DOHH2 (cell line): ENCODE results near the gene LRRC74B.
A peak's percentile ranks its signal among the peaks of the same experiment; 100 is the strongest.

Experiments used
- H3F3A ChIP-seq: fragments of 200-600 bp; sonication (generic), shearing (Covaris generic); 2 replicates; pipeline ENCODE4 v1.6.0; 2016; ENCODE audit warnings: antibody characterized with exemption, mild to moderate bottlenecking; ENCODE audit not compliant: control insufficient read depth, insufficient read depth
- H3K27ac ChIP-seq: fragments of 200-600 bp; sonication (generic); 2 replicates; pipeline ENCODE4 v1.5.1; 2014; ENCODE audit warnings: low read depth, mild to moderate bottlenecking, low read length, moderate library complexity
- H3K27me3 ChIP-seq: fragments of 200-600 bp; sonication (generic); 2 replicates; pipeline ENCODE4 v1.6.1; 2014; ENCODE audit warnings: mild to moderate bottlenecking, low read length, mixed read lengths; ENCODE audit not compliant: control insufficient read depth
- H3K36me3 ChIP-seq: fragments of 200-600 bp; sonication (generic); 2 replicates; pipeline ENCODE4 v1.6.1; 2014; ENCODE audit warnings: mild to moderate bottlenecking, low read length, moderate library complexity, mixed read lengths; ENCODE audit not compliant: control insufficient read depth
- H3K4me1 ChIP-seq: fragments of 200-600 bp; sonication (generic); 2 replicates; pipeline ENCODE4 v1.6.1; 2014; ENCODE audit warnings: mild to moderate bottlenecking, low read length, mixed read lengths; ENCODE audit not compliant: control insufficient read depth
- H3K4me2 ChIP-seq: fragments of 200-600 bp; sonication (generic); 2 replicates; pipeline ENCODE4 v1.6.0; 2014; ENCODE audit warnings: mild to moderate bottlenecking, low read length, moderate library complexity
- H3K4me3 ChIP-seq: fragments of 200-600 bp; sonication (generic); 2 replicates; pipeline ENCODE4 v1.5.1; 2014; ENCODE audit warnings: mild to moderate bottlenecking, low read length, mixed read lengths
- H3K79me2 ChIP-seq: fragments of 200-600 bp; sonication (generic); 2 replicates; pipeline ENCODE4 v1.6.1; 2014; ENCODE audit warnings: mild to moderate bottlenecking, low read length, mixed read lengths; ENCODE audit not compliant: control insufficient read depth
- H3K9me2 ChIP-seq: fragments of 200-600 bp; sonication (generic); replicated peaks from 2 replicates; pipeline ENCODE4 v1.6.1; 2014; ENCODE audit warnings: mild to moderate bottlenecking, low read length, mixed read lengths; ENCODE audit not compliant: control insufficient read depth
- H3K9me3 ChIP-seq: fragments of 200-600 bp; sonication (generic); 2 replicates; pipeline ENCODE4 v1.6.1; 2014; ENCODE audit warnings: antibody characterized with exemption, low read length, mixed read lengths; ENCODE audit not compliant: control insufficient read depth, insufficient read depth
- H4K20me1 ChIP-seq: fragments of 200-600 bp; sonication (generic); 2 replicates; pipeline ENCODE4 v1.6.0; 2014; ENCODE audit warnings: low read depth, mild to moderate bottlenecking, antibody characterized with exemption, low read length, moderate library complexity; ENCODE audit not compliant: control insufficient read depth, insufficient read depth
- CTCF ChIP-seq: fragments of 200-600 bp; sonication (generic); IDR thresholded peaks from one replicate; pipeline ENCODE4 v1.5.1; 2014; ENCODE audit warnings: antibody characterized with exemption, mild to moderate bottlenecking, low read depth, low read length; ENCODE audit not compliant: poor library complexity, severe bottlenecking
- EZH2phosphoT487 ChIP-seq: fragments of 200-600 bp; sonication (generic); IDR thresholded peaks from 2 replicates; pipeline ENCODE4 v1.6.1; 2017; ENCODE audit warnings: borderline replicate concordance, mild to moderate bottlenecking, antibody characterized with exemption, low read length, moderate library complexity, mixed read lengths

The LRRC74B gene

GRCh38 chr22:21045585-21046294 lies at the start of gene LRRC74B:
LRRC74B (plus strand) TSS chr22:21045946; CDS start chr22:21045987, 41 bp downstream.
- Histone ChIP-seq H3K4me3 (peak within 1 kb of the TSS; percentile 49), H4K20me1 (no peaks in the 10 kb centered on the region), H3K4me1 (peaks cover 10% of the 10 kb centered on the region), H3K36me3 (no peaks in the 10 kb centered on the region), H3K9me3 (no peaks in the 10 kb centered on the region), H3F3A (no peaks in the 10 kb centered on the region), H3K27ac (no peak within 1 kb of the TSS), H3K9me2 (no peaks in the 10 kb centered on the region), H3K27me3 (peaks cover 16% of the 10 kb centered on the region), H3K4me2 (peak within 1 kb of the TSS; percentile 70), H3K79me2 (no peaks in the 10 kb centered on the region)
- TF ChIP-seq CTCF (no peak), EZH2phosphoT487 (no peak)

GRCh38 chr22:20996031-20996410 lies 49.7 kb upstream of the LRRC74B start:
- H3K36me3 ChIP-seq: peaks cover 66% of the 10 kb centered on the region
- H4K20me1 ChIP-seq: no peaks in the 10 kb centered on the region
- no peaks in the 10 kb centered on the region for H3K9me3 ChIP-seq
- TF ChIP-seq CTCF (no peak), EZH2phosphoT487 (no peak)
- peaks cover 17% of the 10 kb centered on the region for H3K79me2 ChIP-seq
- peaks cover 10% of the 10 kb centered on the region for H3K4me1 ChIP-seq
- no peak overlapping the region for H3K4me3 ChIP-seq
- H3F3A ChIP-seq: peaks cover 3% of the 10 kb centered on the region
- no peaks in the 10 kb centered on the region for H3K27me3 ChIP-seq
- H3K9me2 ChIP-seq: no peaks in the 10 kb centered on the region
- H3K27ac ChIP-seq: no peak overlapping the region
- H3K4me2 ChIP-seq: no peak overlapping the region

GRCh38 chr22:20996598-20997535 lies 48.9 kb upstream of the LRRC74B start:
- Histone ChIP-seq H3K4me3 (no peak overlapping the region), H3K9me3 (no peaks in the 10 kb centered on the region), H3F3A (peaks cover 3% of the 10 kb centered on the region), H3K4me2 (no peak overlapping the region), H4K20me1 (no peaks in the 10 kb centered on the region), H3K36me3 (peaks cover 66% of the 10 kb centered on the region), H3K79me2 (peaks cover 23% of the 10 kb centered on the region), H3K4me1 (peaks cover 14% of the 10 kb centered on the region), H3K27me3 (no peaks in the 10 kb centered on the region), H3K27ac (no peak overlapping the region), H3K9me2 (no peaks in the 10 kb centered on the region)
- TF ChIP-seq EZH2phosphoT487 (no peak), CTCF (no peak)
